HG02943 (cell line): ENCODE data around the gene NDEL1.

Experiments
- ATAC-seq: cut with Tn5 transposase; IDR thresholded peaks from one replicate; pipeline ENCODE4 v1.9.1; 2021; ENCODE audit warnings: mild to moderate bottlenecking, low read depth, moderate library complexity; ENCODE audit not compliant: unreplicated experiment

NDEL1 gene

DNA sequence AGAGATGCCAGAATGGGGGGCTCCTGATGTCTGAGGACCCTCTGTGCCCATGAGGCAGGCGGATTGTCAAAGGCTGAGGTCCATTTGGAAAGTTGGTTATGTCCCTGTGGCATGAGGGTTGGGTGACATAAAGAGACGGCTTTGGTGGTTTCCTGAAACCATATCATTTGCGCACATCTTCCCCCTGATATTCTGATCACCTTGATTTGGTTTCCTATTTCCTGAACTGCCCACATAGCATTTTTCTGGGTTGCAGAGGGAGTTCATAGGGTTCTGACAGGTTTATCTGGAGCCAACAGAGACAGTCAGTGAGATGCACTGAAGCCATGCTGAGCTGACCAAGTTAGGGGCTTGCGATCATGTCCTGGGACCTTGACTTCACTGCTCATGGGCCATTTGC is 22.4 kb upstream of the NDEL1 start:
- no peak for ATAC-seq

DNA sequence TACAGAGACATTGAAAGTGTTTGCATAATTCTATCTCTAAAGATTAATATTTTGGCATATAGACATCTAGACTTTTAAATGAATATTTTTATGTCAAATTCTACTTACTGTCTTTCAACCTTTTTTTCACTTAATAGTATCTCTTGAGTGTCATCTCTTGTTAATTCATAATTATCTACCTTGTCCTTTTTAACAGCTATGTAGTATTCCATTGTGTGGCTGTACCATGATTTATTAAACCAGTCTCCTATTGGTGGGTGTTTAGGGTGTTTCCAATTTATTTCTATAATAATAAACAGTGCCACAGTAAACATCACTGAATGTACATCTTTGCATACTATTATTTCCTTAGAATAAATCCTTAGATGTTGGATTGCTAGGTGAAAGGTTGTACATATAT is 21.7 kb upstream of the NDEL1 start:
- ATAC-seq, result no peak

DNA sequence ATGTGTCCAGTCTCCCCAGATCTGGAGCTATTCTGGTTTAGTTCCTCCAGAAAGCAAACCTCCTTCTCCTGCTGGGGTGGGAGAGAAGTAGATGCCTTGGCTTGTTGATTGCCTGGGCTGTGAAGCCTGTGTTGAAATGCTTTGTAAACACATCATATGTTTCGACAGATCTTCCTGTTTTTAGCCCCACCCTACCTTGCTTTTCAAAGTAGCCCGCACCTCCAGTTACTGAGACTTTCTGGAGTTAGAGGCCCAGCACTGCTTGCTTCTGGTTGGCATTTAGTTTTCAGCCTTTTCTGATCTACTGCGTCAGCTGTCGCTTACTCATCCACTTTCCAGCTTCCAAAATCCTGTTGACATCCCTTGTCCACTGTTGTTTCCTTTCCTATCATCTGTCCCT is 17.9 kb upstream of the NDEL1 start:
- no peak for ATAC-seq

DNA sequence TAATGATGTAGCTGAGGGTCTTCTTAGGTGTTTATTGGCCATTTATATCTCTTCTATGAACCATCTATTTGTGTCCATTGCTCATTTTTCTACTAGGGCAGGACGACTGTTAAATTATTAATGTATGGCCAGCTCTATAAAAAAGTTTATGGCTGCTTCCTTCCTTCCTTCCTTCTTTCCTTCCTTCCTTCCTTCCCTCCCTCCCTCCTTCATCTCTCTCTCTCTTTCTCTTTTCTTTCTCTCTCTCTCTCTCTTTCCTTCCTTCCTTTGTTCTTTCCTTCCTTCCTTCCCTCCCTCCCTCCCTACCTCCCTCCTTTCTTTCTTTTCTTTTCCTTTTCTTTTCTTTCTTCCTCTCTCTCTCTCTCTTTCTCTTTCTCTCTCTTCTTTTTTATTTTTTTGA is 17.2 kb upstream of the NDEL1 start:
- ATAC-seq, result no peak

DNA sequence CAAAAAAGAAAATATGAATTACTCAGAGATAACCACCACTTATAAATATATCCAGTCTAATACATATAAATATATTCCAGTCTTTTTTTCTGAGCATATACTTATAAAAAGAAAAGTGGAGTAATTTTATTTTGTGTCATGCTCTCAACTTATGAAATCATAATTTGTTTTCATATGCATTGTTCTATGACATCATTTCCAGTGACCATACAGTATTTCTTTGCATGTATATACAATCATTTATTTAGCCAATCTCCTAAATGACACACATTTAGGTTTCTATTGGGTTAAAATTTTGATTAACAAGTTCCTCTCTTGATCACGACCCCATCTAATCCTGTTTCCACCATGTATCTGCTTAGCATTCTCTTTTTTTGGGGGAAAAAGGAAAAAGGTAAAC is 16.4 kb upstream of the NDEL1 start:
- no peak for ATAC-seq

DNA sequence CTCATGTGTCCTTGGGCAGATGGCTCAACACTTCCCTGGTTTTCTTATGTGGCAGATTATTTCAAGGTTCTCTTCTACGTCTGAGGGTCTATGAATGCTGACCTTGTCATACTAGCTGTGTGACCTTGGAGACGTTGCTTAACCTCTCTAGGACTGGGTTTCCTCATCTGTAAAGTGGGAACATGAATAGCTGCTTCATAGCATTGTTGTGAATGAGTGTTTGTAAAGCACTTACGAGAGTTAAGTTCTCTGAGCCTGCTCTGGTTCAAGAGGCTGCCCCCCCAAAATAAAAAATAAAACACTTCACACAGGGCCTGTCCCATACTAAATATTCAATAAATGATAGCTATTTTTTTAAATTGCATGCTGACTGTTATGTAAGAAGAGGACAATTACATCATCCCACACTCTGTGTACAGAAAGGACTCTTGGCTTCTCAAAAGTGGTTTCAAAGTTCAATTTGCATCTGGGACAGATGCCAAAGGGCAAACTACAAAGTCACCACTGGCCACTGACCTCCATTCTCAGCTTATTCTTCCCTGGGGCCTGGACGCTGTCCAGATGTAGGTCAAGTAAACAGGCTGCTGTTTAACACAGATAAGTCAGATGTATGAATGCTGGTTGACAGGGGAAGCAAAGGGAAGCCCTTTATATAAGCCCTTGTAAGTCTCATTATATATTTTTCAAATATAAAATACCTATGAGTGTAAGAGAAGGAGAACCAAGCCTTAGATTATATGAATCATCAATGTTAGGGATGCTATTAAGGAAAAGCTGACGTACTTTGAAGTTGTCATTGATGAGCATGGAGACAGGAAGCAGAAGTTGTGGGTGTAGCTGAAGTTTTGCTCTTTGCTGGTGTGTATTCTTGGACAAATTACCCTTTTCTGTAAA is 15.4 kb upstream of the NDEL1 start:
- ATAC-seq, result no peak

DNA sequence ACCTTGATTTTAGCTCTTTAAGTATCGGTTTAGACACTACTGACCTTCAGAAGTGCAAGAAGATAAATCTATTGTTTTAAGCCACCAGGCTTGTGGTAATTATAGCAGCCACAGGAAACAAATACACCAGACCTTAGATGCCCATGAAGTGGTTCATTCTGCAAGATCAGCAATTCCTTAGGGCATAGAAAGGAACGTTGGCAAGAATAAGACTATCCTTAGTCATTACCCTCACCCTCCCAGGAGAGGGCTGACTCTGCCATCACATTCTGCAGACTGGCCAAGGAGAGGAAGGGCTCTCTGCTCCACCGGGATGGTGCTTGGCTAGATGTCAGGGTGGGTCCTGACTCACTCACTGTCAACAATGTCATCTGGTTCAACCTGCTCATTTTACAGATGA is 14.1 kb upstream of the NDEL1 start:
- ATAC-seq, result no peak

DNA sequence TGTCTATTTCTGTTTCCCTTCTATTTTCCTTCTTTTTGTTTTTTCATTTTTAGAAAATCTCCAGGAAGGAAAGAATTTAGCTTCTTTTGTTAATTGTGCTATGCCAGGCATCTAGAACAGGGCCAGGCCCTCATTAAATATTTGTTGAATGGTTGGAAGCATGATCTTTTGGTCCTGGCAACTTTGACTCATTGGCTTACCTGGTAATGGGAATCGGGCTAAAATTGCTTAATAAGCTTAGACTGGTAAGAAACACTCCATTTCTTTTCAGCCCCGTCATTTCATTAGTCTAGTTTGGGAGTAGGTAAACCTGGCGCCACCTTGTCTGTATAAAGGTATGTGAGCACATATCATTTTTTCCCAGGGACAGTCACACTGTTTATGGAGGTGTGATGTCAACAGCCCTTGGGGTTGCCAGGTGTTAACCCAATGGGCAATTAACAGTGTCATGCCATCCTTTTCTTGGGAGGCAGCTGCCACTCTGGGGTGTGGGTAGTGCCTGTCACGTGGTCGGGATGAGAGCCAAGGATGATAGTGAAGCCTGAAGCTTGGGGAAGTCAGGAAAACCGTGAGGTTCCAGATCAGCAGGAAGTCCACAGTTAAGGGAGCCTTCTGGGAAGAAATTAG is 9.5 kb upstream of the NDEL1 start:
- no peak for ATAC-seq

DNA sequence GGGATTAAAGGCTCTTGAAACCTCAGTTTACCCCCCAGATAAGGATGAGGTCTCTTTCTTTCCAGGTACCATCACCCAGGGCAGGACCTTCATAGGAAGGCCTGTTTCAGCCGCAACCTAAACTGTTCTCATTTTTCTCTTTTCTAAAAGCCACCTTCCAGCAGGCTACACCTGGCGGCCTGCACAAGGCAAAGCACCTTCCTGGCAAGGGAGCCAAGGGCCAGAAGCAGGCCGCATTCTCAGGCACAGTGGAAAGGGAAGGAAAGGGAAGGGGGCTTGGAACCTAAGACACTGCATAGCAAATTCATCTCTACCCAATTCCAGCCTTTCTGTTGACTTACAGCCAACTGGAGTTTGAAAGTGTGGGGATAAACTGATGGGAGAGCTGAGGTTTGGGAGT is 8.9 kb upstream of the NDEL1 start:
- ATAC-seq, result no peak

DNA sequence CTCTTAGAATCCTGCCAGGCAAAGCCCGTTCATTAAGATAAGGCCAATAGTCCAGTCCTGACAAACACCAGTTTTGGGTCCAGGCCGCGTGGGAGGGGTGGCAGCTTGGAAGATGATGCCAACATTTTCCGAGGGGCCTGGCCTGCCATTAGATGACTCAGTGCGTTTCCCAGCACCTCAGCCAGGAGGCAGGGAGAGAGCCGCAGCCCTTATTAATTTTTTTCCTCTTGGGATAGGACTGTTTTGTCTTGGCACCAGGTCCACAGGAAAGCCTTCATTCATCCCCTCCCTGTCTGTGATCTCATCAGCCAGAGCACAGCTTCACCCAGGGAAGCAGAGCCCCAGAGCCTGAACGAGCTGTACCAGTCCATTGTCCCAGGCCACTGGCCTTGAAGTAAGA is 4.7 kb upstream of the NDEL1 start:
- no peak for ATAC-seq

DNA sequence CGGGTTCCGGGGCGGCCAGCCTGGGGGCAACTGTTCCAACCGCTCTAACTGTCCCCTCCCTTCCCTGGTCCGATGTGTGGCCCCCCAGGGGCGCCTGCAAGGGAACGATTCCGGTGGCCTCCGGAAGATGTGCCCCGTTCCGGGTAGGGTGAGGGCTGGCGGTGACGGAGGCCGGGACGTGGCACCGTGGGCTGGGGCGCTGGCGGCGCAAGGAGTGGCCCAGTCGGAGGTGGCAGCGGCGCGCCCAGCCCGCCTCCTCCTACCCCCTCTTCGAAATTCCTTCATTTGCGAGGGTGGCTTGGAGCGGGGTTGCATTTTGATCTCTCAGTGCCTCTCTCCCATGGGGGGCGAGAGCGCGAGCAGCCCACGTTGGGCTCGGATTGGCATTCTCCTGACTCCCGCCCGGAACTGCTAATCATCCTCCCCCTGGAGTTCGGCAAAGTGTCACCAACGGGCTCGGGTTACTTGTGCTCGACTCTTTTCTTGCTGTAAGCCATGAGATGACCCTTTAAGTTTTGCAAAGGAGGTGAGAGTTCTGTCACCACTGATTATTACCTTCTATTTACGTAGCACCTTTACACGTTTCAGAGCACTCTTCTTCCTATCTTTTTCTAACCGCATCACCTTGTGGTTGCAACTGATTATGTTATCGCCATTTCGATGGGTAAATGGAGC is 622 bp downstream of the NDEL1 start:
- ATAC-seq, result peak; percentile 47

DNA sequence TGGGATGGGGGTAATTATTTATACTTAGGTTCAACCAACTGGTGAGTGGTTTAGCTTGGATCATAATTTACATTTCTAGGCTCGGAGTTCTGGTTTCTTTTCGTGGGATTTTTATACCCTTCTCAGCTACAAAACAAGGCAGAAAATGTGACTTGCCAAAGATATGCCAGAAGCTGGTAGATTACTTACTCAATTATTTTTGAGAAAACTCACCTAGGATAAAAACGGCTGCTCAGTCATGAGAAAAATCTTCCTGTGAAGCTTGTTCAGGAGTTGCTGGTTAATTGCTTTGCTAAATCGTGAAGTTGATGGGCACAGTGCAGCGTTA is 1.1 kb downstream of the NDEL1 start:
- ATAC-seq, result no peak

DNA sequence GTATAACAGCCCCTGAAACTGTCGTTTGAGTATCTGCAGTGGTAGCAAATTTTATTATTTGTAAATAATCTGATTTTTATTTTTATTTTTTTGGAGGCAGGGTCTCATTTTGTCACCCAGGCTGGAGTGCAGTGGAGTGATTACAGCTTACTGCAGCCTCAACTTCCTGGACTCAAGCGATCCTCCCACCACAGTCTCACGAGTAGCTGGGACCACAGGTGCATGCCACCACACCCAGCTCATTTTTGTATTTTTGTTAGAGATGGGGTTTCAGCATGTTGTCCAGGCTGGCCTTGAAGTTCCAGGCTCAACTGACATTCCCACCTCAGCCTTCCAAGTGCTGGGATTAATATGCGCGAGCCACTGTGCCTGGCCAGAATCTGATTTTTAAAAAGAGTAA is 2.8 kb downstream of the NDEL1 start:
- no peak for ATAC-seq

DNA sequence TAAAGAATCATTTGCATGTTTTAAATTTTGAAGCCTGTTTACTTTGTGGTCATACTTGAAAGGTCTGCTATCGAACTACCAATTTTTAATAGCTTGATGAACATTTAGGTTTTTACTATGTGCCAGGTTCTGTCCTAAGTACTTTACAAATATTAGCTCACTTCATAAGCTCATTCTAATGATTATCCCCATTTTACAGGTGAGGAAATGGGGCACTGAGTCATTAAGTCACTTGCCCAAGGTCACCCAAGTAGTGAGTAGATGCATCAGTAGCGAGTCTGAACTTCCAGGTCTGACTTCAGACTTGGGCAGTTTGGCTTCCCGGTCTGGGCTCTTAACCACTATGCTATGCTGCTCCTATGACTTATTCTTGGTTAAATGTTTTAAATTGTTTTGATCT is 4.0 kb downstream of the NDEL1 start:
- no peak for ATAC-seq

DNA sequence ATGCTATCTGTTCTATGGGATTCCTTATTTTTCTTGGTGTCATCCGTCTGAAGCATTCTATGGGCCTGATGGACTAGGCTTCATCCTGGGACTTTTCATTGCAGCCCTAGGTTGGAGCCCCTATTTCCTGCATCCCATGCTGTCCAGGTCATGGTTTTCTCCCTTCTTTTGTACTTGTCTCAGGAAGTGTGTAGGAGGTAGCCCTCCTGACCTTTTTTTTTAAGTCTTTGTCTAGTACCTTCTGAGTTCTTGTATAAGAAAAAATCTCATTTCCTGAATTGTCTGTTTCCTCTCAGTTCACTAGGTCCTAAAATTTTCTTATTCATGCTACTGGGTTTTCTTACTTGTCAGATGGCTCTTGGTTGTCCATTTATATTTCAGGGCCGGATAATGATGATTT is 6.0 kb downstream of the NDEL1 start:
- ATAC-seq, result no peak

DNA sequence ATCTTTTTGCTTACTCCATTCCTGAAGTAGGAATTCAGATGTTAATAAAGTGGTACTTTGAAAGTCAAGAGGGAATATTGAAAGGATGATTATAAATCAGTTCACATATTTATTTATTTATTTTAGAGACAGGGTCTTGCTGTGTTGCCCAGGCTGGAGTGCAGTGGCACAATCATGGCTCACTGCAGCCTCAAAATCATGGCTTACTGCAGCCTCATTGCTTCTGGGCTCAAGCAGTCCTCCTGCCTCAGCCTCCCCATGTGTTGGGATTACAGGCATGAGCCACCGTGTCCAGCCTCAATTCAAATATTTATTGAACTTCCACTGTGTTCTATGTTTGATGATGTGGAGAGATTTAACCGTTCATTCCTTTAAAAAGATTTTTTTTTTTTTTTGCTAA is 6.6 kb downstream of the NDEL1 start:
- no peak for ATAC-seq

DNA sequence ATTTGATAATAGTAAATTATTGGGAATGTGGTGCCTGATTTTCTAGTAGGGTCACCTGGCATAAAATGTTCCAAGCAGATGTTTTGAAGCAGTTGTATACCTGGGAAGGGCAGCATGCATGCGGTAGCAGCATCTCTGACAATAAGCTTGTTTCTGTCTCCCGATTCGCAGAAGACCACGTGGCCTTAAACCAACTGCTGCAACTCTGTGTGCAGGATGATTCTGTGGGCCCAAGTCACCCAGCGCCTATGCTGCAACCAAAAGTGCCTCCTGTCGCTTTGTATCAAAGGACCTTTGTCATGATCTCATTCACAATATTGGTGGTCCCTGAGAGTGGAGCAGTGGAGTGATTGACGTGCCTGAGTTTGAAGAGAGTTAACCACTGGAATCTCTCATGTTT is 8.1 kb downstream of the NDEL1 start:
- ATAC-seq, result no peak

DNA sequence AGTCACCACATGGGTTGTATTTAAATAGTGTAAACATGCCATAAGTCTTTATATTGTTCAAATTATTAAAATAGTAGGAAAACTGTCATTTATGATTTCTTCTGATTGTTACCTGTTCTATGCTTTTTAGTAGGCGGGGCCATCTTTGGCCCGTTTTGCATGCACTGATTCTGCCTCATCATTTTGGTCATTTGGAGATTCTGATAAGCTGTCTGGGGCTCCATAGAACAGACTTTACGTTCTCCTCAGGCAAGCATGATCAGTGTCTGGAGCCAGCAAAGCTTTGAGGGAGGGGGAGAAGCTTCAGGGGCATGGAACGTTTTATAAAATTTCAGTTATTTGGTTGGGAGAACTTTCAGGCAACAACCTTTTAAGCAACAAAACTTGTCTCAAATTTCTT is 8.8 kb downstream of the NDEL1 start:
- no peak for ATAC-seq

DNA sequence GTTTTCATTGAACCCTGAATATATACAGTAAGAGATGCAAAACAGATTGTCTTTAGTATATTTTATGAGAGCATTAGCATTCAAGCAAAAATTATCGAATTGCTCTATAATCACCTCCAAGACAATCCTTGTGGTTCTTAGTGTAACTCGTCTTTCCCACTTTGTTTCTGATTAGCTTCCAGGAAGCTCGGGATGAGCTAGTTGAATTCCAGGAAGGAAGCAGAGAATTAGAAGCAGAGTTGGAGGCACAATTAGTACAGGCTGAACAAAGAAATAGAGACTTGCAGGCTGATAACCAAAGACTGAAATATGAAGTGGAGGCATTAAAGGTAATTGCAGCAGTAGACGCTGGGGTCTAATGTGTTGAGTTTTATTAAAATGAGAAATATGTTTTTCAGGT is 9.9 kb downstream of the NDEL1 start:
- no peak for ATAC-seq

DNA sequence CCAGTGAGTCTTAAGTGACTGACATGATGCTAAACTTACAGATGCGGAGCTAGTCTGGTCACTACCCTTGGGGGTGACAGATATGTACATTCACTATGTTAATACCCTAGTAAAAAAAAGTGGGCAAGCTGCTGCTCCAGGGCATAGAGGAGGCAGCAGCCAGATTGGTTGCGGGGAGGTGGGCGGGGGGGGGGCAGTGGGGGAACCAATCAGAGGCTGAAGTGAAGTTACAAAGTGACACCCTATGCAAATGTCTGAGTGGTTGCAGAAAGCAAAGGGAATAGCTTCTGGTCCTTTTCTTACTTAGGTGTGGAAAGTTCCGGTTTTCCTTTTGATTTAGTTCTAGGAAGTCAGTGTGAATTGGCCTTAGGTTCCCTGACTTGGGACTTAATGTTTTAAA is 12.1 kb downstream of the NDEL1 start:
- no peak for ATAC-seq

DNA sequence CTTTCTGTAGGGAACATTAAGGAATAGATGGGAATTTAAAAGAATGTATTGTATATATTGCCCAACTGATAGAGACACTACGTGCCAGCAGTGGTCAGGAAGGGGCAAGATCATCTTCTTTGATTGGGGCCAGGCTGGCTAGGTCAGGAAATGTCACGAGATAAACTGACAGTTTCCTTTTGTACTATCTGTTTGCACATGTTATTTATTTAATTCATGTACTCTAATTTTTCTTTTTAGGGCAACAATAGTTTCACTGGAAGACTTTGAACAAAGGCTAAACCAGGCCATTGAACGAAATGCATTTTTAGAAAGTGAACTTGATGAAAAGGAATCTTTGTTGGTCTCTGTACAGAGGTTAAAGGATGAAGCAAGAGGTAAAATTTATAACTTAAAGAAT is 12.6 kb downstream of the NDEL1 start:
- ATAC-seq, result no peak
